Activated T-cell treated with anti-CD3 and anti-CD28 coated beads, Interleukin-2, amount 50 U/mL, for 4 hours (primary cell): ENCODE measurements around the gene BFSP1. TPM values are rescaled to one million over a fixed set of nuclear protein-coding genes. Genes with fewer than 3 reads are reported as not detected.

Source experiments
- total RNA-seq, 3 donors: library from RNA; stranded (reverse); gene quantifications; one replicate each; pipeline ENCODE4 v1.2.1, GENCODE V29; 2021

Gene BFSP1
- total RNA-seq, 3 donors from 2014 or later, result 0.15 to 0.45 (median 0.16) TPM

Other genes starting within 250 kb of the BFSP1 start
- 10 to 100 TPM; 55.0 to 70.3 (median 63.6) TPM for gene DSTN, start 38.7 kb upstream of the BFSP1 start, total RNA-seq
- 10 to 100 TPM; 25.5 to 32.3 (median 27.0) TPM for gene RRBP1, start 150.9 kb upstream of the BFSP1 start, total RNA-seq
- gene BANF2, start 168.6 kb upstream of the BFSP1 start, total RNA-seq, result not detected